ENCODE measurements around the gene CDK5R1.

CDK5R1 gene

GRCh38 chr17:32487473-32488176, 832 bp downstream of the CDK5R1 start:
- Histone ChIP-seq H3K27me3 (ENCODE audit: control insufficient read depth, insufficient read depth, low read length) (no peaks in the 10 kb centered on the region), H3K36me3 (ENCODE audit: control insufficient read depth, low read depth, low read length) (peaks cover 7% of the 10 kb centered on the region), H3K4me3 (ENCODE audit: low read length) (peak overlapping the region; percentile 83), H3K27ac (ENCODE audit: low read length) (no peak overlapping the region), H3K4me1 (ENCODE audit: control insufficient read depth, low read depth, low read length) (peaks cover 26% of the 10 kb centered on the region), H3K9ac (ENCODE audit: low read length) (peak overlapping the region; percentile 58), H3K9me3 (ENCODE audit: control insufficient read depth, low read depth, low read length) (no peaks in the 10 kb centered on the region)

DNA sequence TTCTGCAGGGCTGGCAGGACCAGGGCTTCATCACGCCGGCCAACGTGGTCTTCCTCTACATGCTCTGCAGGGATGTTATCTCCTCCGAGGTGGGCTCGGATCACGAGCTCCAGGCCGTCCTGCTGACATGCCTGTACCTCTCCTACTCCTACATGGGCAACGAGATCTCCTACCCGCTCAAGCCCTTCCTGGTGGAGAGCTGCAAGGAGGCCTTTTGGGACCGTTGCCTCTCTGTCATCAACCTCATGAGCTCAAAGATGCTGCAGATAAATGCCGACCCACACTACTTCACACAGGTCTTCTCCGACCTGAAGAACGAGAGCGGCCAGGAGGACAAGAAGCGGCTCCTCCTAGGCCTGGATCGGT, 1.4 kb downstream of the CDK5R1 start:
- H3K4me1 ChIP-seq (ENCODE audit: control insufficient read depth, low read depth, low read length) = peaks cover 26% of the 10 kb centered on the region
- no peak overlapping the region for H3K9ac ChIP-seq (ENCODE audit: low read length)
- peak overlapping the region; percentile 83 for H3K4me3 ChIP-seq (ENCODE audit: low read length)
- no peak overlapping the region for H3K27ac ChIP-seq (ENCODE audit: low read length)
- H3K36me3 ChIP-seq (ENCODE audit: control insufficient read depth, low read depth, low read length) = peaks cover 7% of the 10 kb centered on the region
- H3K9me3 ChIP-seq (ENCODE audit: control insufficient read depth, low read depth, low read length) = no peaks in the 10 kb centered on the region
- no peaks in the 10 kb centered on the region for H3K27me3 ChIP-seq (ENCODE audit: control insufficient read depth, insufficient read depth, low read length)

DNA sequence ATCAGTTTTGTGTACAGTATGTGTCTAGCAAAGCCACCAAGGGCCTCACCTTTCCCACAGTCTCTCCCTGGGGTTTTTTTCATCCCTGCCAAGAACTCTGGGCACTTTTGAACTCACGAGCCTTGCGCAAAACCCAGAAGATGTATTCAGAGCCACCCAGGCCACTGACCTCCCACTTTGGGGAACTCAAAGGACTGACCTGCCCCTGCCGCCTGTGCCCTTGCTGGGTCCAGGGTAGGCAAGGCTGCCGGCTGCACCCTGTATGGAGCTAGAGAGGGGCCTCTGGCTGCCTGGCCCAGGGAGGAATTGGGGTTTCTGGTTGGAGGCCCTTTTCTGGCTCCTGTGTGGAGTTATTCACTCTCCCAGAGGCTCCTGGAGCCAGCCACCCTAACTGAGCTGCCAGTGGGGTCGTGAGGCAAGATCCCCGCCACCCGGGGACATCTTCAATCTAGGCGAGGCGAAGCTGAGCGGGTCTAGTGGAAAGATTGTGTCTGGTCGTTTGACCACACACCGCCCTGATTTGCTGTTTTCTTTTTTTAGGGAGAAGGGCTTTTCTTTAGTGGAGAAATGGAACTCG, 1.9 kb downstream of the CDK5R1 start:
- no peaks in the 10 kb centered on the region for H3K27me3 ChIP-seq (ENCODE audit: control insufficient read depth, insufficient read depth, low read length)
- H3K9ac ChIP-seq (ENCODE audit: low read length) = no peak overlapping the region
- H3K27ac ChIP-seq (ENCODE audit: low read length) = no peak overlapping the region
- no peak overlapping the region for H3K4me3 ChIP-seq (ENCODE audit: low read length)
- H3K9me3 ChIP-seq (ENCODE audit: control insufficient read depth, low read depth, low read length) = no peaks in the 10 kb centered on the region
- peaks cover 21% of the 10 kb centered on the region for H3K4me1 ChIP-seq (ENCODE audit: control insufficient read depth, low read depth, low read length)
- H3K36me3 ChIP-seq (ENCODE audit: control insufficient read depth, low read depth, low read length) = peaks cover 7% of the 10 kb centered on the region

DNA sequence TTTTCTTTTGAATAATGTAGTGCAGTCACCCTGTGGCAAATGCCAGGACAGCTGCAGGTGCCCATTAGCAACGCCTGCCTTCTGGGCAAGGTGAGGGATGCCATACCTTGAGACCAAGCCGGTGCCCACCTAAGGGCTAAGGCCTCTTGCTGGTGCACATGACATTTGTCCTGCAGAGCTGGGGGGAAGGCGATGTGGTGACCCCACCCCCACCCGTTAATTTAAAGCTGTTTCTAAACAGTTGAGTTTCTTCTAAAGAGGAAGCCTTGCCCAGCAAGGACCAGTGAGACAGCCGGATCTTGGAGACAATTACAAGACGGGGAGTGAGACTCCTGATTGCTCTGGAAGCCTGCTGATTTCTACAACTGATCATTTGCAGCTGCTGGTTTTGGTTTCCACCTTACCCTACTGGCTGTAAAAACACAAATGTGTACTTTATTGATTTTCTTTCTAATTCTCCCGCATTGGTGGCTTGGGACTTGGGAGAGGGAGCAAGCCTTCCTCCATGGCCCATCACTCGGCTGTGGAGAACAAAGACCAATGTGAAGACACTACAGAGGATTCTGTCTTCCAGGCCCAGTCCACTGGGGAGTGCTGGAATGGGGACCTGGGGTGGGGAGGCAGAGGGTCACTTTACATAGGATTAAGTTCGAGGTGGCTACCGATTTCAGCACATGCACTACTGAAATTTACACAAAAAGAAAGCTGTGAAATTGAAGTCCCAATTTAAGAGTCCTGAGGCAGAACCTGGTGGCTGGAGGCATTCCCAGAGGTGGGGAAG, 2.7 kb downstream of the CDK5R1 start:
- Histone ChIP-seq H3K4me1 (ENCODE audit: control insufficient read depth, low read depth, low read length) (peaks cover 15% of the 10 kb centered on the region), H3K27ac (ENCODE audit: low read length) (no peak overlapping the region), H3K9me3 (ENCODE audit: control insufficient read depth, low read depth, low read length) (no peaks in the 10 kb centered on the region), H3K4me3 (ENCODE audit: low read length) (no peak overlapping the region), H3K27me3 (ENCODE audit: control insufficient read depth, insufficient read depth, low read length) (no peaks in the 10 kb centered on the region), H3K36me3 (ENCODE audit: control insufficient read depth, low read depth, low read length) (peaks cover 7% of the 10 kb centered on the region), H3K9ac (ENCODE audit: low read length) (no peak overlapping the region)

- H3K27ac ChIP-seq (ENCODE audit: low read length) = no peak overlapping the region
- H3K27me3 ChIP-seq (ENCODE audit: control insufficient read depth, insufficient read depth, low read length) = no peaks in the 10 kb centered on the region
- H3K9me3 ChIP-seq (ENCODE audit: control insufficient read depth, low read depth, low read length) = no peaks in the 10 kb centered on the region
- H3K4me1 ChIP-seq (ENCODE audit: control insufficient read depth, low read depth, low read length) = peaks cover 15% of the 10 kb centered on the region
- H3K9ac ChIP-seq (ENCODE audit: low read length) = no peak overlapping the region
- H3K36me3 ChIP-seq (ENCODE audit: control insufficient read depth, low read depth, low read length) = peaks cover 7% of the 10 kb centered on the region
- no peak overlapping the region for H3K4me3 ChIP-seq (ENCODE audit: low read length)
Measured at GRCh38 chr17:32490101-32490482, 3.3 kb downstream of the CDK5R1 start.

DNA sequence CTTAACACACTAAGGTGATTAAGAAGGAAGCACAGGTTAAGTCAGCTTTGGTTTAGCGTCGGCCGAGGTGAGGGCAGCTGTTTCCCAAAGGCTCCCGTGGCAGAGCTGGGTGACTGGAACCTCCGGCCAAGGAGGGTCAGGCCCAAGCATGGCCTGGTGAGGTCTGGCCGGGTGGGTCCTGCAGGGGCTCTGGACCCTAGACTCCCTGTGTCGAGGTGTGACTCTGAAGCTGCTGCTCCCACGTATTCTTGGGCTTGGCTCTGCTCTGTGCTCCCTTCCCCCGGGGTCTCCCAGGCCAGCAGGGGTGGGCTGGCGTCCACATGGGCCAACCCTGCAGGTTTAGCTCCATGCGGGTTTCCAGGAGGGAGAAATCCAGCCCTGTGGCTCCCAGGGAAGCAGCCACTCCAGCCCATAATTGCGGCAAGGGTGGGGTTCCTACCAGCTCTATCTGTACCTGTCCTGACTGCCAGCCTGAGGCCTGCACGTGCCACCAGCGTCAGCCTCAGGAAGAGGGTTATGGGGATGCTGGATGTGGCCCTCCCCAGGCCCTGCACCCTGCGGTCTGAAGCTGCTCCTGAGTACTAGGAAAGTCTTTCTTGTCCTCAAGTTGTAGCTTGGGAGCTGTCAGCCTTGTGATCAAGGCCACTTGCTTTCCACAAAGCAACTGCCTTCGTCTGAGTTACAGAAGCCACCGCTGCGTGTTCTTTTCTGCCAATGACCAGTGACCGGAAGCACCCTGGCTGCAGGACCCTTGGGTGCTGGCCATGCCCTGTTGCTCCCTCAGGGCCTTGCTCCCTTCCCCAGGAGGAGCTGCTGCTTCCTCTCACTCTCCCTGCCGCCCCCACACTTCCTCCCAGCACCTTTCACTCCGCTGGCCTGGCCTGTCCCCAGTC, 4.8 kb downstream of the CDK5R1 start:
- Histone ChIP-seq H3K9me3 (ENCODE audit: control insufficient read depth, low read depth, low read length) (no peaks in the 10 kb centered on the region), H3K4me3 (ENCODE audit: low read length) (no peak overlapping the region), H3K4me1 (ENCODE audit: control insufficient read depth, low read depth, low read length) (peaks cover 15% of the 10 kb centered on the region), H3K27me3 (ENCODE audit: control insufficient read depth, insufficient read depth, low read length) (no peaks in the 10 kb centered on the region), H3K9ac (ENCODE audit: low read length) (no peak overlapping the region), H3K27ac (ENCODE audit: low read length) (no peak overlapping the region), H3K36me3 (ENCODE audit: control insufficient read depth, low read depth, low read length) (peaks cover 7% of the 10 kb centered on the region)

DNA sequence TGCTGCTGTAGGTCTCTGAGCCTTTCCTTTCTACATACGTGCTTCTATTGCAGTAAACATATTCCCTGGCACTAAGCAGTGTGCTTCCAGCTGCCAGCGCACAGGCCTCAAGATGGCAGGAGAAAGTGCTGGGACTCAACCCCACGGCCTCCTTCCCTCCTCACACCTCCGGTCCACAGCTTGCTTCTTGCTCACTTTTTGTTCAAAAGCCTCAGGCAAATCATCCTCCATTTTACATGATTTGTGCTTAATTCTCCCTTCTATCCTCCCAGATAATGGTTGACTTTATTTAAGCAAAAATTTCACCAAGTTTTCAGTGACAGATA, 5.4 kb downstream of the CDK5R1 start:
- Histone ChIP-seq H3K36me3 (ENCODE audit: control insufficient read depth, low read depth, low read length) (peaks cover 7% of the 10 kb centered on the region), H3K9ac (ENCODE audit: low read length) (no peak overlapping the region), H3K9me3 (ENCODE audit: control insufficient read depth, low read depth, low read length) (no peaks in the 10 kb centered on the region), H3K4me1 (ENCODE audit: control insufficient read depth, low read depth, low read length) (peaks cover 15% of the 10 kb centered on the region), H3K4me3 (ENCODE audit: low read length) (no peak overlapping the region), H3K27me3 (ENCODE audit: control insufficient read depth, insufficient read depth, low read length) (no peaks in the 10 kb centered on the region), H3K27ac (ENCODE audit: low read length) (no peak overlapping the region)

DNA sequence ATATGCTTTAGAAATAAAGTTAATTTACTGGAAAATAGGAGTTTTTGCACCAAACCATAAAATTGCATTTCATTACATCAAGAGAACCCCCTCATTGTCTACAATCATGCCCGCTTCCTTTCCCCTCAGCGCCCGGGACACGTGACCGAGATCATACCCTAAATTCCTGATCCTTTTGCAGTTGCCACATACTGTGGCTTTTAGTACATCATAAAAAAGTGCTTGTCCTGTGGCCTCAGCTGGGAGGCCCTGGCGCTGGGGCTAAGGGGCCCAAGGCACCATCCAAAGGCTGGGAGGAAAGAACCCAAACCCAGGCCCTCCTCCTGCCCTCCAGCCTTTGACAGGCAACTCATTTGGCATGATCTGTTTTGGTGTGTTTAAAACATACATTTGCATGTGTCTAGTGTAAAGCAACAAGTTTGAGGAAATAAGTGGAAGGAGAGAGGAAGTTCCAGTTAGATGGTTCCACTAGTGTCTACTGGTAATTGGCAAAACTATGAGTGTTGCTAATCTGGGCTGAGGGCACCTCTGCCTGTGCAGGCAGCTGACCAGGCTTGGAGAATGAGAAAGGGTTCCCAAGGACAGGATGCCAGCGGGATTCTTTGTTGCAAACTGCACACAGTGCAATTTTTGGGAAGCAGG, 6.0 kb downstream of the CDK5R1 start:
- no peak overlapping the region for H3K9ac ChIP-seq (ENCODE audit: low read length)
- no peaks in the 10 kb centered on the region for H3K27me3 ChIP-seq (ENCODE audit: control insufficient read depth, insufficient read depth, low read length)
- H3K27ac ChIP-seq (ENCODE audit: low read length) = no peak overlapping the region
- H3K4me3 ChIP-seq (ENCODE audit: low read length) = no peak overlapping the region
- H3K4me1 ChIP-seq (ENCODE audit: control insufficient read depth, low read depth, low read length) = peaks cover 18% of the 10 kb centered on the region
- H3K36me3 ChIP-seq (ENCODE audit: control insufficient read depth, low read depth, low read length) = peaks cover 7% of the 10 kb centered on the region
- H3K9me3 ChIP-seq (ENCODE audit: control insufficient read depth, low read depth, low read length) = no peaks in the 10 kb centered on the region

GRCh38 chr17:32493571-32493970, 6.8 kb downstream of the CDK5R1 start:
- H3K27ac ChIP-seq (ENCODE audit: low read length) = no peak overlapping the region
- no peaks in the 10 kb centered on the region for H3K27me3 ChIP-seq (ENCODE audit: control insufficient read depth, insufficient read depth, low read length)
- H3K9me3 ChIP-seq (ENCODE audit: control insufficient read depth, low read depth, low read length) = no peaks in the 10 kb centered on the region
- H3K4me3 ChIP-seq (ENCODE audit: low read length) = no peak overlapping the region
- H3K36me3 ChIP-seq (ENCODE audit: control insufficient read depth, low read depth, low read length) = peaks cover 3% of the 10 kb centered on the region
- no peak overlapping the region for H3K9ac ChIP-seq (ENCODE audit: low read length)
- H3K4me1 ChIP-seq (ENCODE audit: control insufficient read depth, low read depth, low read length) = peaks cover 18% of the 10 kb centered on the region

- peaks cover 17% of the 10 kb centered on the region for H3K4me1 ChIP-seq (ENCODE audit: control insufficient read depth, low read depth, low read length)
- no peak overlapping the region for H3K4me3 ChIP-seq (ENCODE audit: low read length)
- no peaks in the 10 kb centered on the region for H3K36me3 ChIP-seq (ENCODE audit: control insufficient read depth, low read depth, low read length)
- H3K9ac ChIP-seq (ENCODE audit: low read length) = no peak overlapping the region
- no peak overlapping the region for H3K27ac ChIP-seq (ENCODE audit: low read length)
- H3K9me3 ChIP-seq (ENCODE audit: control insufficient read depth, low read depth, low read length) = no peaks in the 10 kb centered on the region
- no peaks in the 10 kb centered on the region for H3K27me3 ChIP-seq (ENCODE audit: control insufficient read depth, insufficient read depth, low read length)
Measured at GRCh38 chr17:32493976-32494513, 7.3 kb downstream of the CDK5R1 start.
